HepG2 (cell line): Measurements from ENCODE around the gene BICDL1. TPM values are rescaled to one million over a fixed set of nuclear protein-coding genes. Genes with fewer than 3 reads are reported as not detected.

Source experiments
- CEBPG ChIP-seq: IDR thresholded peaks from 2 replicates; pipeline ENCODE4 v1.6.1; 2016
- HCFC1 ChIP-seq: fragments of 150-350 bp; IDR thresholded peaks from 2 replicates; pipeline ENCODE4 v1.6.1; 2014; ENCODE audit warnings: low read depth, low read length
- LBX2 ChIP-seq: sonication (generic); formaldehyde crosslinking; IDR thresholded peaks from 2 replicates; pipeline ENCODE4 v1.5.0; 2020; ENCODE audit warnings: missing genetic modification reagents, mild to moderate bottlenecking, borderline replicate concordance
- MAFG ChIP-seq: sonication (generic); formaldehyde crosslinking; IDR thresholded peaks from 2 replicates; pipeline ENCODE4 v1.5.1; 2020; ENCODE audit warnings: mild to moderate bottlenecking, missing genetic modification reagents
- PBX3 ChIP-seq: sonication (generic); formaldehyde crosslinking; IDR thresholded peaks from 2 replicates; pipeline ENCODE4 v1.8.1; 2023; ENCODE audit warnings: missing genetic modification reagents, inconsistent platforms, borderline replicate concordance
- PHF5A ChIP-seq: IDR thresholded peaks from one replicate; pipeline ENCODE4 v1.6.1; 2018; ENCODE audit warnings: low read depth, missing genetic modification reagents; ENCODE audit not compliant: unreplicated experiment
- POGK ChIP-seq: sonication (generic); formaldehyde crosslinking; conservative IDR thresholded peaks from 2 replicates; pipeline ENCODE4 v1.8.0; 2022; ENCODE audit warnings: mild to moderate bottlenecking, moderate library complexity, missing genetic modification reagents
- RELA ChIP-seq: sonication (generic); formaldehyde crosslinking; IDR thresholded peaks from 2 replicates; pipeline ENCODE4 v1.4.0; 2020; ENCODE audit warnings: missing genetic modification reagents
- SMARCE1 ChIP-seq: fragments of 450-650 bp; IDR thresholded peaks from 2 replicates; pipeline ENCODE4 v1.6.1; 2017; ENCODE audit warnings: borderline replicate concordance
- SNAPC2 ChIP-seq: sonication (generic); formaldehyde crosslinking; IDR thresholded peaks from 2 replicates; pipeline ENCODE4 v1.8.1; 2022; ENCODE audit warnings: mild to moderate bottlenecking, missing genetic modification reagents
- SNAPC4 ChIP-seq: sonication (generic); formaldehyde crosslinking; IDR thresholded peaks from 2 replicates; pipeline ENCODE4 v1.4.0; 2020; ENCODE audit warnings: mild to moderate bottlenecking, missing genetic modification reagents
- SP140L ChIP-seq: sonication (generic); formaldehyde crosslinking; IDR thresholded peaks from 2 replicates; pipeline ENCODE4 v1.4.0; 2020; ENCODE audit warnings: missing genetic modification reagents, borderline replicate concordance
- ZNF136 ChIP-seq: sonication (generic); formaldehyde crosslinking; IDR thresholded peaks from 2 replicates; pipeline ENCODE4 v1.8.1; 2022; ENCODE audit warnings: low read depth, mild to moderate bottlenecking, moderate library complexity, missing genetic modification reagents
- ZNF274 ChIP-seq: sonication (generic); formaldehyde crosslinking; IDR thresholded peaks from 2 replicates; pipeline ENCODE4 v1.5.1; 2020; ENCODE audit warnings: mild to moderate bottlenecking, missing genetic modification reagents
- polyA plus RNA-seq, 8 experiments: library from polyadenylated mRNA; depleted of rRNA in 3 of 8; stranded (reverse) in 7 of 8; unstranded in 1 of 8; fragments of >200 nt; fragmentation: Illumina TruSeq in 4 of 8; extraction: Trizol in 4 of 8; gene quantifications; 2 replicates each; pipeline versions ENCODE4 v1.2.1 to v1.2.3, GENCODE V29; 2011 to 2016; ENCODE audit warnings: low read depth in 4 of 8, missing spikeins in 1 of 8, mixed read lengths in 1 of 8; ENCODE audit not compliant: insufficient read depth in 1 of 8
- total RNA-seq, 5 experiments: library from RNA; depleted of rRNA; stranded (reverse); fragments of >200 nt; fragmentation: Illumina TruSeq; extraction: Trizol; gene quantifications; 2 replicates each; pipeline ENCODE4 v1.2.3, GENCODE V29; 2016; ENCODE audit warnings: low read depth in 1 of 5
- TF ChIP-seq, protein P1 (sequence below): IDR thresholded peaks from 2 replicates; pipeline ENCODE4 v1.6.1; 2018; ENCODE audit warnings: missing genetic modification reagents
- TF ChIP-seq, protein P2 (sequence below): IDR thresholded peaks from 2 replicates; pipeline ENCODE4 v1.6.1; 2016
- TF ChIP-seq, protein P3 (sequence below): sonication (generic); formaldehyde crosslinking; IDR thresholded peaks from 2 replicates; pipeline ENCODE4 v1.4.0; 2020; ENCODE audit warnings: missing genetic modification reagents

Gene BICDL1
- total and polyA plus RNA-seq, 2 of the 13 experiments (the other 11 are each of a cell fraction or from before 2014, with no cell fraction given), result 3.6 to 9.7 TPM

DNA sequence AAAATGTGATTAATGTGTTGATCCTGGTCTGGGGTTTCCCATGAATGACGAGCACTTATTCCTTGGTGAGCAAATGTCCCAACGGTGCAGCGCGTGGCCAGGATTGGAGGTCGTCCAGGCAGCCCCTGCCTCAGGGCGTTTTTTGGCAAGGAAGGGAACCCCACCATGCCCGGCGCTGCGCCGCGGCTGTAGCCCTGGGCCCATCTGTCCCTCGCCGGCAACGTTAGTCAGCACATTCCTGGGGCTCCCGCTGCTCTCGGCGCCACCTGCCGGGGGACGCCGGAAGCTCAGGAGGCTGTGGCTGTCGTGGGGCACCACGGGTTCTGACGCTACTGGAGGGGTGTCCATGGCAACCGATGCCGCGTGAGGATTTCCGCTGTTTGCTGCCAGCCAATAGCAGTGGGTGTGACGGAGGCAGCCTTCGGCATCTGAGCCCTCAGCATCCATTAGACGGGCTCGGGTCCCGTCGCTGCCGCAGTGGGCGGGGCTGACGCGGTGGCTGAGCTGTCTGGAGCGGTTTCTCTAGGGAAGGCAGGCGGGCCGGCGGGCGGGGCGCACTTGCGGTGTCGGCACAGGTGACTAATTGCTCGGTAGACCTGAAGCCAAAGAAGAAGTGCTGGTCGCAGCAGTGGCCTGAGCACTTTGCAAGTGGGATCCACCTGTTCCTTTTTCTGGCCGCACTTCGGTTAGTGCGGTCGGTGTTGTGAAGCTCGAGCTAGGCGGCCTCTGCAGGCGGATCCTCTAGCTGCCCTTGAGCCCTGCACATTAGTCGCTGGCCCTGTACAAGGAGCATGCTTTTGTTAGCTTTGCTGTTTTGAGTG is 98.0 kb downstream of the BICDL1 start (continued):
- TF ChIP-seq PBX3 (no peak), MAFG (peak; percentile 99), HCFC1 (peak; percentile 22; the same call in 1 of the 2 replicates), SNAPC4 (CRISPR knock-in tag) (no peak), CEBPG (peak; percentile 38; the same call in 1 of the 2 replicates), PHF5A (no peak), RELA (CRISPR knock-in tag) (peak; percentile 91), SNAPC2 (CRISPR knock-in tag) (peak; percentile 50; the same call in 1 of the 2 replicates), ZNF274 (CRISPR knock-in tag) (no peak), ZNF136 (CRISPR knock-in tag) (peak; percentile 62; the same call in 1 of the 2 replicates), SMARCE1 (no peak), POGK (CRISPR knock-in tag) (0 out of 2 replicates have a peak, but pooled peaks have one; percentile 30), LBX2 (CRISPR knock-in tag) (no peak), SP140L (CRISPR knock-in tag) (no peak)
- TF ChIP-seq, protein P1, sequence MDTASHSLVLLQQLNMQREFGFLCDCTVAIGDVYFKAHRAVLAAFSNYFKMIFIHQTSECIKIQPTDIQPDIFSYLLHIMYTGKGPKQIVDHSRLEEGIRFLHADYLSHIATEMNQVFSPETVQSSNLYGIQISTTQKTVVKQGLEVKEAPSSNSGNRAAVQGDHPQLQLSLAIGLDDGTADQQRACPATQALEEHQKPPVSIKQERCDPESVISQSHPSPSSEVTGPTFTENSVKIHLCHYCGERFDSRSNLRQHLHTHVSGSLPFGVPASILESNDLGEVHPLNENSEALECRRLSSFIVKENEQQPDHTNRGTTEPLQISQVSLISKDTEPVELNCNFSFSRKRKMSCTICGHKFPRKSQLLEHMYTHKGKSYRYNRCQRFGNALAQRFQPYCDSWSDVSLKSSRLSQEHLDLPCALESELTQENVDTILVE (CRISPR knock-in tag), result 0 out of 2 replicates have a peak, but pooled peaks have one; percentile 32
- TF ChIP-seq, protein P2, sequence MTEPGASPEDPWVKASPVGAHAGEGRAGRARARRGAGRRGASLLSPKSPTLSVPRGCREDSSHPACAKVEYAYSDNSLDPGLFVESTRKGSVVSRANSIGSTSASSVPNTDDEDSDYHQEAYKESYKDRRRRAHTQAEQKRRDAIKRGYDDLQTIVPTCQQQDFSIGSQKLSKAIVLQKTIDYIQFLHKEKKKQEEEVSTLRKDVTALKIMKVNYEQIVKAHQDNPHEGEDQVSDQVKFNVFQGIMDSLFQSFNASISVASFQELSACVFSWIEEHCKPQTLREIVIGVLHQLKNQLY (CRISPR knock-in tag), result 0 out of 2 replicates have a peak, but pooled peaks have one; percentile 32
- TF ChIP-seq, protein P3, sequence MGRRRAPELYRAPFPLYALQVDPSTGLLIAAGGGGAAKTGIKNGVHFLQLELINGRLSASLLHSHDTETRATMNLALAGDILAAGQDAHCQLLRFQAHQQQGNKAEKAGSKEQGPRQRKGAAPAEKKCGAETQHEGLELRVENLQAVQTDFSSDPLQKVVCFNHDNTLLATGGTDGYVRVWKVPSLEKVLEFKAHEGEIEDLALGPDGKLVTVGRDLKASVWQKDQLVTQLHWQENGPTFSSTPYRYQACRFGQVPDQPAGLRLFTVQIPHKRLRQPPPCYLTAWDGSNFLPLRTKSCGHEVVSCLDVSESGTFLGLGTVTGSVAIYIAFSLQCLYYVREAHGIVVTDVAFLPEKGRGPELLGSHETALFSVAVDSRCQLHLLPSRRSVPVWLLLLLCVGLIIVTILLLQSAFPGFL (CRISPR knock-in tag), result no peak
